Fibroblast of skin of abdomen (primary cell): ENCODE data around the gene TMBIM1.
"Not testable (repeated sequence)": the region's sequence is repeated elsewhere in the genome, so short reads cannot be mapped to it uniquely, and the experiment has no call there.

Source experiments
- DNase-seq: peaks from one replicate; pipeline ENCODE4 v3.0.0-alpha.2; 2013

Gene TMBIM1

DNA sequence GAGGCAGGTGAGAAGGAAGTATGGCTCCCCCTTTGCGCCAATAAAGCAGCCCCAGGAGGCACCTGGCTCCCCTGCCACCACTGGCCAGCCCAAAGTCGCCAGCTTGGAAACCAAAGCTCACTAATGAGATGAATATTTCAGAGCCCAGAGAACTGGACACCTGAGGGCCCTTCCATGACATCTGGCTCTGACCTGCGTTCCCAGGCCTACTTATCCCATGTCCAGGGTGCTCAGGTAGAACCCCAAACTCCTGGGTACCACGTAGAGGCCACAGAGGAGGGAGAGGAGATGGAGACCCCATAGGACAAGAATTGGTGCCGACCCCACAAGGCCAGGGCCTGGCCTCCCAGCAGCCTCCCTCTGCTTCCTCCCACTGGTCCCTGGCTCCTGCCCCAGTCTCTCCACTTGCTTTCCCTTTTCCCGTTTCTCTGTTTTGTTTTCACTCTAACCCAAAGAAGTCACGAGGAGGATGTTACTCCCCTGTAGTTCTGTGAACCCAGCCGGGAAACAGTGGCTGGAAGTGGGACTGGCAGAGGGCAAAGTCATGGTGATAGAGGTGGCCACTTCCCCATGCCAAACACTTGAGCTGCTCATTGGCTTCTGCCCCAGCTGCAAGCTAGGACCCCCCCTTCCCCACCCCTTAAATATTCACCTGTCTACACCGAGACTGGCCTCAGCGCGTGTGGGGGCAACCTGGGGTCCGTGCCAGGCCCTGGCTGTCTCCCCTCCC is 820 bp downstream of the TMBIM1 start:
- no peak for DNase-seq

DNA sequence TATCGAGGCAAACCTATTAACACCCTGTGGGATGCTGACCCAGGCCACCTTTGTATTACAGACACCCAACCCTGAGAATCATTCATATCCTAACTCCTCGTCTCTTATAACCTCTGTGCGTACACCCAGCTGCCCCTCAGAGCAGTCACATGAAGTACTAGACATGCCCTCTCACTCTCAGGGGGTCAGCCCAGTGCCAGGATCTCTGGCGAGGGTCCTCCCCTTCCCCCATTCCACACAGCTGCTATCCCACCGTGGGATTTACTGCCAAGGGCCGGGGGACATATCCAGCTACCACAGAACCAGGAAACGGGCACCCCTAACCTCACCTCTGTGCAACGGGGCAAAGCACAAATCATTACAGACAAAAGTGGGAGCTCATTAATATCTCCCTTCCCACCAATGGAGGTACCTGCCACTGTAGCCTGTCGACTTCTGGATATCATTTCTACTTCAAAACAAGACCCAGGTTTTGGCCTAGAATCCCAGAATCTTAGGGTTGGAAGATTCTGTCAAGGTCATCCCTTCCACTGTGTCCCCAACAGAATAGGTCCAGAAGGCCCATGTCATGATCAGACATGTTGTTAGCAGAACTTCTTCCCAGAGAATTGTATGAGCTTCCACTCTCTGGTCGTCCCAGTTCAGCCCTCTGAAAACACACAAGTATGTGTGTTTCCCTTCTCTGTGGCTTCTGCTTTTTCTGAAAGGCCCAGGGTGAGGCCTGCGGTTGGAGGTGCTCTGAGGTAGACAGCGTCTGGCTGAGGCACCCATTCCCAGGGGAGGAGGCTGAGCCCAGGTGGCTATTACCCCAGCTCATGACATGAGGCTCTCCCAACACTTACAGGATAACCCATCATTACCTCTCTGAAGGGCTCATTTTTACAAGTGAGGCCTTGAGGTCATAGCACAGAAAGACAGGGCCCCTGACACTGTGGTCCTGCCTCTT is 1.7 kb downstream of the TMBIM1 start:
- no peak for DNase-seq

GRCh38 chr2:218289639-218290315 is 2.5 kb downstream of the TMBIM1 start:
- no peak for DNase-seq

DNA sequence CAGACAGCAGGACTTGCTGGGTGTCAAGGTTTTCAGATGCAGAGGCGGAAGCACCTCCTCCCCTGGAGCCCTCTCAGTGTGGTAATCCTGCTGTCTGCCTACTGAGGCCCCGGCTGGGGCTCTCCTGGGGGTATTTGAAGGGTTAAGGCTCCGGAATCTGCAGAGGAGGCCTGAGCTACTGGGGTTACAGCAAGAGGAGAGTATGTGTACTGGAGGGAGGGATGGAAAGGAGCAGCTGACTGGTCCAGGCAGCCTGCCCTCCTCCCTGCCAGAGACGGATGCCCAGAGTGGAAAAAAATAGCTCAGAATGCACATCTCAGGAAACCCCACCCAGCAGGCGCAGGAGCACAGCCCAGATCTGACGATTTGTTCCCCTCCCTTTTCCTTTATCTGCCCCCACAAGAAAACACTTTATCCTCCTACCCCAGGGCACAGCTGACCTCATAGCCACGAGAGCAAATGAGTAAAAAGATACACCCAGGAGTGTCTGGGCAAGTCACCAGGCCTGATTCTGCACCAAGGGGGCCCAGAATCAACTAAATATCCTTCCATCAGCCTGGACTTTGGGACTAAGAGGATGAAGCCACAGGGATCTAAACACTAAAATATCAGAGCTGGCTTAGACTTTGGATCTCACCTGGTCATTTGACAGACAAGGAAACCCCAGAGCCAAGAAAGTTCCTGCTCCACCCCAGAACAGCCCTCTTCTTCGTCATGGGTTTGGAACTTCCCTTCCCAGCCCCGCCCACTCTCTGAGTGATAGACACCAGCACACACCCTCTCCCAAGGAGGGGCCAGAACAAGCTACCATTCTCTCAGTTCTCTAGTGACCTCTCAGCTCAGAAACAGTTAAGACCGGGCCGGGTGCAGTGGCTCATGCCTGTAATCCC is 5.5 kb downstream of the TMBIM1 start:
- DNase-seq: peak; percentile 91

DNA sequence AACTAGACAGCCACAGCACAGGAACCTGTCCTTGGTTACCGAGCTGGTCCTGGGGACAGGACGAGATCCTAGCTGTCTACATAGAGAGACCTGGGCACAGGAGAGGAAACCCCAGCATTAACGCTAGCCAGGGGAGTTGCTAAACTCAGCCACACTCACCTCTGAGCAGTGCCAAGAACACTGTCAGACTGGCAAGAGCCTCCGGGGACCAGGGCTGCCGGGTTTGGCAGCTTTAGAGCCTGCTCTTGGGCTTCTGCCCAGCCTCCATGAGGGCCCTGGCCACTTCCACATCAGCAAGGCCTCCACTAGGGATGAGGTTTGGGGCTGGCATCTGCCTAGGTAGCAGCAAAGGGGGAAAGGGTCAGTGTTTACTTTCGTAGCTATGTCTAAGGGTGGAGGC is 6.7 kb downstream of the TMBIM1 start:
- no peak for DNase-seq

- peak; percentile 48 for DNase-seq
These were observed 8.0 kb downstream of the TMBIM1 start for GRCh38 chr2:218284106-218284811.

DNA sequence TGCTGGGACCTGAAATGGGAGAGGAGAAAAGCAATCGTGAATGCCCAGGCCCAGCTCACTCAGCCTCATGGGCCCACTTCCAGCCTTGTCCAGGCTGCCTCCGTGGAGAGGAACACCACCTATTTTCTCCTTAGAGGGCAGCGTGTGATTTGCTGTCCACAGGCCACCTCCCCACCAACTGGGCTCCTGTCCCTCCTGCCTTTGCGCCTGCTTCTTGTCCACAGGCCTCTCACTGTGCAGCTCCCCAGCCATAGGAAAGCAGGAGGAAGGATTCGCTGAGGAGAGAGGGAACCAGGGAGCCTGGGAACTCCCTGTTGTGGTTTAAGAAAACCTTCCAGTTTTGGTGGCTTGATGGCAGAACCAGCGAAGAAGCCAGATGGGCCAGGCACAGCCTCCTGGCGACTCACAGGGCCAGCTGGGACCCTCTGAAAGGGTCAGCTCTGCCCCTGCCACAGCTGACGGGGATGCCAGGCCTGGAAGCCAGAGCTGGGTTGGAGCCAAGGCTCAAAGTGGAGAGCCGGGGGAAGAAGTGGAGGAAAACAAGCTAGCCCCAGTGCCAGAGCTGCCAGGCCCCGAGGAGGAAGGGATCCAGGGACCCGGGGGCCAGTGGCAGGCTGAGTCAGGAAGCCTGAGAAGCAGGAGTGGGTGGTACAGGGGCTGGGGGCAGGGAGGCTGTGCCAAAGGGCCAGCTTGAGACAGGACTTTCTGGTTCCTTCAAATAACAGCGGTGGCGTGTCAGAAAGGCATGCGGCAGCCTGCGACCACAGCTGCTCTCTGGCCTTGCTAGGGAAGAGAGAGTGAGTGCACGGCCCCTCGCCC is 9.9 kb downstream of the TMBIM1 start:
- DNase-seq: peak; percentile 17

GRCh38 chr2:218281449-218281848 is 10.9 kb downstream of the TMBIM1 start:
- no peak for DNase-seq

DNA sequence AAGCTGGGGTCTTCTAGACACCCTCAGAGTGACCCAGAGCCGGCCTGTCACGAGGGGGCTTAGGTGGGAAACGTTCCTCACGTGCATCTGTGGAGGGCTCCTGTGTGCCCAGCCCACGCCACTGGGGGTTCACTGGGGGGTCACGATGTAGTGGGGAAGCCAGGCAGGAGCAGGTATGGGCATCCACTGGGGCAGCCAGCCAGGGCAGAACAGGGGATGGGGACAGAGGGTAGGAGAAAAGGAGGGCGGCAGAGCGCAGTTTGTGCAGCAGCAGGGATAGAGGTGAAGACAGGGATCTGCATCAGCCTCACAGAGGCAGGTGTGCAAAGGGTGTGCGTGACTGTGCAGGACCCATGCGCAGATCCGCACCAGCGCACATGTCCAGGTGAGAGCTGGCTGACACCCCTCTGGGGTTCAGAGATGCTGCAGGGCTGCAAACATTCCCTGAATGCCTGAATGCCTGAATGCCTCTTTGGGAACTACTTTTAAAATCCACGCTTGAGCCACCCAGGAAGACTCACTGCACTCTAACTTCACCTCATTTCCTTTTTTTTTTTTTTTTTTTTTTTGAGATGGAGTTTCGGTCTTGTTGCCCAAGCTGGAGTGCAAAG is 11.9 kb downstream of the TMBIM1 start:
- no peak for DNase-seq

DNA sequence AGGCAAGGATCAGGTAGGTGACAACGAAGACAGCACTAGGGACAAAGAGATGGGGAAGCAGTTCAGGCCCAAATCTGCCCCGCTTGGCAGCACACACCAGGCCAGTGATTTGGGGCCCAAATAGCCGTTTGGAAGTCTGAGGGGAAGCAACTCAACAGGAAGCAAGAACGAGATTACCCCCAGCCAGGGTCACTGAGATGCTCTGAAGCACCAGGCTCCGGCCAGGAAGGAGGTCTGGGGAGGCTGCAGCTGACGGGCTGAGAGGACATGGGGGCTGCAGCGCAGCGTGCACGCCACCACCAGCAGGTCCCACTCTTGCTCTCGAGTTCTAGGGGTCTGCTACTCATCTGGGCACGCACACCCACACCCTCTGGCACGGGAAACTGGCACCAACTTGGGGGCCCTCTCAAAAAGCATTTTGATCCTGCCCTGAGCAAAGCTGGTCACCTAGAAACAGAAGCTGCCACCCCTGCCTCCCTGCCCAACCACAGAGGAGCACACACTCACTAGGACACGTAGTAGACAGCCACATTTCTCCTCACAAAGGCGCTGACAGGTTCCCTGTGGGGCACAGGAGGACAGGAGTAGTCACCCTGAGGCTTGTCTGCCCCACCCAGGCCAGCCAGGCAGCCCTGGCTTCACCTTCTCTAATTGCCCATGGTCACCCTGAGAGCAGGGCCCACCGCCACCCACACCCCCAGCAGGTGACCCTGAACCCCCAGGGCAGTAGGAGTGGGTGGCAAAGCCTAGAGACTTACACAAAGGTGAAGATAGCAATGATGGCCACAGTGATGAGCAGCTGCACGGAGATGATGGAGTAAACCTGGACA is 13.6 kb downstream of the TMBIM1 start:
- no peak for DNase-seq

GRCh38 chr2:218277921-218278320 is 14.4 kb downstream of the TMBIM1 start:
- no peak for DNase-seq

DNA sequence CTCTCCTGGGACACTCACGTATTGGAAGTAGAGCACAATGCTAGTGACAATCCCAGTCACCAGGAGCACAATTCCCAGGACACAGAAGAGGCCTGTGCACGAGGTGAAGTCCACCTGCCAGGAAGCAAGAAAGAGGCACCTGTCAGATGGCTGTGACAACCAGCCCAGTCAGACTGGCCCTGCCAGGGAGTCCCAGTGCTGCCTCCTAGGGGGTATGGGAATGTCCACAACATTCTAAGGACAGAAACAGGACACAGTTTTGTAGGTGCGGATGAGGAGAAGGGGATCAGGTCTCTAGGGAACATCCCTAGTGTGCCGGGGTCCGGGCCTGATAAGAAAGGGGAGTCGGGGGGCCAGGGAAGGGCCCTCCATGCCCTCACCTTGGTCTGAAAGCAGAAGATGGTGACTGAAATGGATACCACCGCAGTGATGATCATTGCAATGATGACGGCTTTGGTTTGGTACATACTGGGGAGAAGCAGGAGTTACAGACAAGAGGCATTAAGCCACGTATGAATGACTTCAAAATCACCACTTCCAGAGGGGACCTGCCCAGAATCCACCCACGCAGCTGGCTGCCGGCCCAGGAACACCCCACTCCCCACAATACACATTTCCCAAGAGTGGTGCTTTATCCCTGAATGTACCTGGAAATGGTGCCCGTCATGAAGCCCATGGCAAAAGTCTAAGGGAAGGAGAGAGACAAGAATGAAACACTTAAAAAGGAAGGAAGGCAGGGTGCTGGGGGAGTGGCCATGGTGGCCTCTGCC is 15.1 kb downstream of the TMBIM1 start:
- DNase-seq: no peak

- DNase-seq: no peak
These were observed 16.8 kb downstream of the TMBIM1 start for GRCh38 chr2:218275371-218276072.

DNA sequence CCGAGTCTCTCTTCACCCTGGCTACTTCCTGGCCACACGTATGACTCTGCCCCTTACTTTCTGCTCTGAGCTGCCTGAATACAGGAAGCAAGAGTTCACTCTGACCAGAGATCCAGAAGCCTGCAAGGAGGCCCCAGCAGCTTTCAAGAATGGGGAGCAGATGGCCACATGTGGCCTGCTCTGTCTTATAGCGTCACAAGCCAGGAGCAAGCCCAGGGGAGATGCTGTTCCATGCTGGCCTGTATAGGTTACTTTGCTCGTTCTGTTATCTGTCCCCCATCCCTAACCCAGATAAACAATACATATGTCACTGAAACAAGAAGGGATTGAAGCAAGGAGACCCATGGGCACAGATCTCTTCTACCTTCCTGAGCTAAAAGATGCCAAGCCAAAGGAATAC is 17.7 kb downstream of the TMBIM1 start:
- DNase-seq: no peak

GRCh38 chr2:218273908-218274249 is 18.4 kb downstream of the TMBIM1 start:
- no peak for DNase-seq

- not testable (repeated sequence) for DNase-seq
These were observed 18.9 kb downstream of the TMBIM1 start for GRCh38 chr2:218273214-218273907.
